HEK293T (cell line): ENCODE measurements around the gene CELF2.

Experiments used
- FOXM1 ChIP-seq: fragments of 450-650 bp; IDR thresholded peaks from 2 replicates; pipeline ENCODE4 v1.6.1; 2017; ENCODE audit warnings: mild to moderate bottlenecking, borderline replicate concordance
- HDGF ChIP-seq: fragments of 450-650 bp; IDR thresholded peaks from 2 replicates; pipeline ENCODE4 v1.6.1; 2017; ENCODE audit warnings: antibody characterized with exemption, borderline replicate concordance
- NFRKB ChIP-seq: fragments of 450-650 bp; IDR thresholded peaks from 2 replicates; pipeline ENCODE4 v1.6.1; 2016; ENCODE audit warnings: mild to moderate bottlenecking, moderate library complexity
- SP1 ChIP-seq: fragments of 450-650 bp; IDR thresholded peaks from 2 replicates; pipeline ENCODE4 v1.6.1; 2017

GRCh38 chr10:11234857-11235531 lies 217.3 kb downstream of the CELF2 start:
- no peak for TF ChIP-seq NFRKB
- TF ChIP-seq SP1, result no peak
- no peak for TF ChIP-seq FOXM1
- TF ChIP-seq HDGF, result no peak
